Mesothelial cell of epicardium (in vitro differentiated cells): Measurements from ENCODE around the gene GATAD2A. TPM values are rescaled to one million over a fixed set of nuclear protein-coding genes. Genes with fewer than 3 reads are reported as not detected.

ENCODE experiments used
- DNase-seq, 2 experiments: peaks; one replicate each; pipeline ENCODE4 v3.0.0; 2021; ENCODE audit warnings: low spot score in 2 of 2; ENCODE audit not compliant: unreplicated experiment in 2 of 2
- H3K27ac Mint-ChIP-seq: 2 replicates; pipeline ENCODE4 v1.8.0; 2021; ENCODE audit warnings: mixed read lengths
- H3K27me3 Mint-ChIP-seq: 2 replicates; pipeline ENCODE4 v1.8.0; 2021; ENCODE audit warnings: low read depth, mixed read lengths
- H3K36me3 Mint-ChIP-seq: 2 replicates; pipeline ENCODE4 v1.8.0; 2021; ENCODE audit warnings: mixed read lengths
- H3K4me1 Mint-ChIP-seq: 2 replicates; pipeline ENCODE4 v1.8.0; 2021; ENCODE audit warnings: mixed read lengths
- H3K4me3 Mint-ChIP-seq: 2 replicates; pipeline ENCODE4 v1.8.0; 2021; ENCODE audit warnings: mild to moderate bottlenecking, moderate library complexity, mixed read lengths
- H3K9me3 Mint-ChIP-seq: 2 replicates; pipeline ENCODE4 v1.8.0; 2021; ENCODE audit warnings: mixed read lengths
- CTCF ChIP-seq: fragments of 200-600 bp; sonication (generic); IDR thresholded peaks from one replicate; pipeline ENCODE4 v1.5.0; 2021; ENCODE audit warnings: antibody characterized with exemption; ENCODE audit not compliant: unreplicated experiment
- total RNA-seq: library from RNA; stranded (reverse); gene quantifications from 3 replicates; pipeline ENCODE4 v1.2.1, GENCODE V29; 2021

The GATAD2A gene, protein sequence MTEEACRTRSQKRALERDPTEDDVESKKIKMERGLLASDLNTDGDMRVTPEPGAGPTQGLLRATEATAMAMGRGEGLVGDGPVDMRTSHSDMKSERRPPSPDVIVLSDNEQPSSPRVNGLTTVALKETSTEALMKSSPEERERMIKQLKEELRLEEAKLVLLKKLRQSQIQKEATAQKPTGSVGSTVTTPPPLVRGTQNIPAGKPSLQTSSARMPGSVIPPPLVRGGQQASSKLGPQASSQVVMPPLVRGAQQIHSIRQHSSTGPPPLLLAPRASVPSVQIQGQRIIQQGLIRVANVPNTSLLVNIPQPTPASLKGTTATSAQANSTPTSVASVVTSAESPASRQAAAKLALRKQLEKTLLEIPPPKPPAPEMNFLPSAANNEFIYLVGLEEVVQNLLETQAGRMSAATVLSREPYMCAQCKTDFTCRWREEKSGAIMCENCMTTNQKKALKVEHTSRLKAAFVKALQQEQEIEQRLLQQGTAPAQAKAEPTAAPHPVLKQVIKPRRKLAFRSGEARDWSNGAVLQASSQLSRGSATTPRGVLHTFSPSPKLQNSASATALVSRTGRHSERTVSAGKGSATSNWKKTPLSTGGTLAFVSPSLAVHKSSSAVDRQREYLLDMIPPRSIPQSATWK
- total RNA-seq, result 112 to 113 TPM (median 113 TPM) in 3 replicates

DNA sequence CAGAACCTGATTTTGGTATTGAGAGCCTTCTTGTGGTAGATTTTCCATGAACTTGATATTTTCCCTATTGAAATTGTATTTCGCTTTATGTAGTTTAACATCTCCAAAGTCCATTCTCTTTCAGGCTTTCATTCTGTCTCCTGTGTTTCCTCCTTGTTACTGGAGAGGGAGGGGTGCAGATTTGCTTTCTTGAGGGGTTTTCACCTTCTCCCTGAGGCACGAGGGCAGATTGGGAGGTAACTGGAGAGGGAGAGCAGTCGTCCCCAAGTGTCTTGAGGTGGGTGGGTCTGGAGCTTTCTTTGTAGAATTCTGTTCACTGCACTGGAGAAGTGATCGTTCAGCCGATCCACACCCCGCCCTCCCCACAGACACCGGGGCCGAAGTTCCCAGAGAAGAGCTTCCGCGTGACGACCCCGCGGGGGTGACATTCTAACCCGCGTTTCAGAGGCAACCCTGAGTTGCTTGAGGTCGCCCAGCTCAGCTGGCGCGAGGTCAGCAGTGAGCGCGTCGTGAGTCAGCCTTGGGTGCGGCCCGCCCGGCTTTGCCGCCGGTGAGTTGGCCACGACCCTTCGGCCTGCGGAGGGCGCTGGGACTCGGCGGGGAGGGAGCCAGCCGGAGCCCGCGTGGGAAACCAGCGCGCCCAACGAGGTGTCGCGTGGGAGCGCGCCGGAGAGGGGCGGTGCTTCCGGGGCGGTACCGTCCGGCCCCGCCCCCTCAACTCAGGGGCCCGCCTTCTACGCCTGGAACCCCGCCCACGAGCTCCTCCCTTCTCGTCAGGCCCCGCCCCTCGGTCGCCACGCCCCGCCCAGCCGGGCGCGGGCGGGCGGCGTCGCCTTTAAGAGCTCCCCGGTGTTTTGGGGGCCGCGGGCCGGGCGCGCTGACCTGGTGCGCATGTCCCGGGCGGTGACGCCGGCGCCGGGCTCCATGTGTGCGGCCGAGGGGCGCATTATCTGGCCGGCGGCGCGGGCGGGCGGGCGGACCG lies at the start of gene GATAD2A:
TSS of gene GATAD2A (plus strand) at position 797 of the 982 bp plus-strand sequence. CDS start 59,671 bp downstream, outside the sequence.
- no peak for TF ChIP-seq CTCF
- DNase-seq, result peak; percentile 89 to 95
- Mint-ChIP-seq H3K9me3 (no peaks in the 10 kb centered on the region), H3K27me3 (no peaks in the 10 kb centered on the region), H3K36me3 (no peaks in the 10 kb centered on the region), H3K4me3 (peak within 1 kb of the TSS; percentile 98), H3K27ac (peak within 1 kb of the TSS; percentile 97), H3K4me1 (peaks cover 43% of the 10 kb centered on the region)

DNA sequence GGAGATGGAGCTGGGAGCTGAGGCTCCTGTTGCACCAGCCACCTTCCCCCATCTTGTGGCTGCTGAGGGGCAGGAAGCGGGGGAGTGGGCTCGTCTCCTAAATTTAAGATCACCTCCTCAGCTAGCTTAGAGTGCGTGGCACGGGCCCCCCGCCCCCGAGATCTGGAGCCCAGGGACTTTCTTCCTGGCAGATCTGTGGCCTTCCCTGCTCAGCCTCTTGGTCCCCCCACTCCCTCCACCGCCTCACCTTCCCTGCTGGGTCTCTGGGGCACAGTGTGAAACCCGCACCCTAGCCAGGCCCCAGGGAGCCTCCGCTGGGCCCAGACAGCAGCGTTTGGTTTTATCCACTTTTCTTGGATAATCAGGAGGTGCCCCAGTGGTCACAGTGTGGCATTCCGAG lies 49.0 kb upstream of the GATAD2A start:
- no peak for TF ChIP-seq CTCF
- H3K4me3 Mint-ChIP-seq, result no peak overlapping the region
- no peaks in the 10 kb centered on the region for H3K9me3 Mint-ChIP-seq
- peaks cover 13% of the 10 kb centered on the region for H3K36me3 Mint-ChIP-seq
- H3K27me3 Mint-ChIP-seq, result no peaks in the 10 kb centered on the region
- DNase-seq, result no peak
- peaks cover 4% of the 10 kb centered on the region for H3K4me1 Mint-ChIP-seq
- no peak overlapping the region for H3K27ac Mint-ChIP-seq

- Mint-ChIP-seq H3K4me3 (no peak overlapping the region), H3K27ac (no peak overlapping the region), H3K27me3 (no peaks in the 10 kb centered on the region), H3K4me1 (peaks cover 4% of the 10 kb centered on the region), H3K9me3 (no peaks in the 10 kb centered on the region), H3K36me3 (peaks cover 12% of the 10 kb centered on the region)
- no peak for DNase-seq
- no peak for TF ChIP-seq CTCF
Observed at GRCh38 chr19:19356901-19357566, 48.4 kb upstream of the GATAD2A start.

GRCh38 chr19:19361075-19361594 lies 44.3 kb upstream of the GATAD2A start:
- no peaks in the 10 kb centered on the region for H3K9me3 Mint-ChIP-seq
- no peaks in the 10 kb centered on the region for H3K27me3 Mint-ChIP-seq
- peak; percentile 87 for TF ChIP-seq CTCF
- H3K36me3 Mint-ChIP-seq, result peaks cover 5% of the 10 kb centered on the region
- DNase-seq, result peak in 1 of 2 experiments; percentile 77
- no peak overlapping the region for H3K4me3 Mint-ChIP-seq
- peaks cover 11% of the 10 kb centered on the region for H3K4me1 Mint-ChIP-seq
- peak overlapping the region; percentile 36 for H3K27ac Mint-ChIP-seq

DNA sequence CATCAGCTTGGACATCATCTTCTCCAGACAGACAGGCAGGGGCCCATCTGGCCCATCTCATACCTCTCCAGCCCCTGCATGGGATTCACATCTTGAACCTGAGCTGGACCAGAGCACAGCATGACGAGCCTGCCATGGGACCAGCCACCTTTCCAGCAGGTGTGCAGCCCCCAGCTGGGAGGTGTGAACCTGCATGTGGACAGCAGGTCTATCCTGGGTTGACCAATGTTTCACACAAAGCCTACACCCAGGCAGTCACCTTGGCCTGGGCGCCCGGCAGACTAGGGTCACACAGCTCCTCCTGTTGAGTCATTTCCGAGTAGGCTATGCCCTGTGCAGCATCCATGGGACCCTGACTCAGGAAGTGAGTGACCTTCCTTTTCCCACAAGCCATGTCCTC lies 43.4 kb upstream of the GATAD2A start:
- DNase-seq, result no peak
- Mint-ChIP-seq H3K27ac (peak overlapping the region; percentile 33), H3K4me3 (no peak overlapping the region)

More for the DNA sequence above, 43.4 kb upstream of the GATAD2A start:
- no peaks in the 10 kb centered on the region for H3K27me3 Mint-ChIP-seq
- no peak for TF ChIP-seq CTCF
- H3K4me1 Mint-ChIP-seq, result peaks cover 15% of the 10 kb centered on the region
- H3K36me3 Mint-ChIP-seq, result peaks cover 5% of the 10 kb centered on the region
- H3K9me3 Mint-ChIP-seq, result no peaks in the 10 kb centered on the region
